ENCODE data around the gene SMC1B.
"Not testable (repeated sequence)": the region's sequence is repeated elsewhere in the genome, so short reads cannot be mapped to it uniquely, and the experiment has no call there.

The SMC1B gene

DNA sequence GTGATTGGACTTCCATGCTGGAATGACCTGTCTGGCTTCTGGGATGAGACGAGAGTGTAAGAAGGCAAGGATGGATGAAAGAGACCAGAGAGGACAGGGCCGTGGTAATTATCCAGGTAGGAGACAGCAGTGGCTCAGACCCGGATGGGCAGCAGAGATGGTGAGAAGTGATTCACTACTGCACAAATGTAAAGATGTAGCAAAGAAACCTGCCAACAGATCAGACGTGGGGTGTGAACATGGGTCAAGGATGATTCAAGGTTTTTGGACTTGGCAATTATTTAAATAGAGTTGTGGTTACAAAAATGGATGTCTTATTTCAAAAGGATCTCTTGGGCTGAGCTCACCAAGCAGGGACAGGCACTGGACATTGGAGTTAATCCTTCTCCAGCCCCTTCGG lies 32.8 kb upstream of the SMC1B start:
- no peak for DNase-seq (ENCODE audit: insufficient read length, low spot score)
- FAIRE-seq = no peak

DNA sequence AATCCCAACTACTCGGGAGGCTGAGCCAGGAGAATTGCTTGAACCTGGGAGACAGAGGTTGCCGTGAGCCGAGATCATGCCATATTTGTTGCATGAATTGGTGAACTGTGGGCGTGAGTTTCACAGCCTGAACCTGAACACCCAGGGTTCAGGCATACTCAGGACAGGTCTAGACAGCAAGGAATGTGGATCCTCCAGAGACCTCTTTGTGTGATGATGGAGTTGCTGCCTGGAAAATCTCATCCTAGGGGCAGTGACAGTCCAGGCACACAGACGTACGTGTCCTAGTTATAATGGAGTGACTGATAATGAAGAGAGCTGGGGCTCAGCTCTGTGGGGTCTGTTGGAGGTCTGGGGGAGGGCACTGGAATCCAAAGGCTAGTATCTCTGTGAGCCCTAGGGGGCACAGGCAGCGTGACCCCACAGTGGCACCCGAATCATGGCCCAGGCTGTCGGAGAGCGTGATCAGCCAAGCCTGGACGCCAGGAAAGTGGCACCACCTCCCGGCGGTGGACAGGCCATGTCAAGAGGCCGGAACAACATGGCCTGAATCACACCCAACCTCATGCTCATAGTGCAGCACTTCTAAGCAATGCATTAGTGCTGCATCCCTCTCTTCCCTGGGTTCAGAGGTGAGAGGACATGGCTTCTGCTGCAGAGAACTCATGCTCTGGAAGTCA lies 31.8 kb upstream of the SMC1B start:
- DNase-seq (ENCODE audit: insufficient read length, low spot score) (no peak), FAIRE-seq (no peak)

DNA sequence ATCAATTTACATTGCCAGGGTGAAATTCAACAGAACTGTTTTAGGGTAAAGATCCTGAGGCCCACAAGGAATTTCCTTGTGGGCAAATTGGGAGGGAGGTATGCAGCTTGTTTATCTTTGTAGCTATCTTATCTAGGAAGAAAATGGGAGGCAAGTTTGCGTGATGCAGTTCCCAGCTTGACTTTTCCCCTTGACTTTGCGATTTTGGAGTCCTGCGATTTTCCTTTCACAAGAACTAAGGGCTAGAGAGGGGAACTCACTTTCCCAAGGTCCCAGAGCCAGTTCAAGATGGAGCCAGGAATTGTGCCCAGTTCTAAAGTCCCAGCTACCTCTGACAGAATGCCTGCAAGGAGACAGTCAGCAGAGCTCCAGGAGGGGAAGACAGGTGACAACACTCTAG lies 30.8 kb upstream of the SMC1B start:
- DNase-seq (ENCODE audit: insufficient read length, low spot score) = no peak
- no peak for FAIRE-seq

DNA sequence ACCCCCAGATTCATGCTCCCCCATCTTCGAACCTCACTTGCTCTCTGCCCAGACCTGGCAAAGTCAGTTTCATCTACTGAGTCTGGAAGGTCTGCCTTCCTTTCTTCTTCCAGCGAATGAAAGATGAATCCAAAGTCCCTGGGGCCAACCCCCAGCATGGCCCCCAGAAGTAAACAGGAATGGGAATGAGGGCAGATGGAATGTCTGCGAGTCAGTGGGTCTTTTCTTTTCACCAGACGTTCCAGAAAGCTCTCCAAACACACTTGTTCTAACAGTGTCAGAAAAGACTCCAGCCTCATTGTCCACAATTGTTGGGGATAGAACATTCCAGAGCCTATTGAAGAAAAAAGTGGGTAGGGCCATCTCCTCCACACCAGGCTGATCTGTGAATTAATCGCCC lies 28.7 kb upstream of the SMC1B start:
- no peak for FAIRE-seq
- no peak for DNase-seq (ENCODE audit: insufficient read length, low spot score)

DNA sequence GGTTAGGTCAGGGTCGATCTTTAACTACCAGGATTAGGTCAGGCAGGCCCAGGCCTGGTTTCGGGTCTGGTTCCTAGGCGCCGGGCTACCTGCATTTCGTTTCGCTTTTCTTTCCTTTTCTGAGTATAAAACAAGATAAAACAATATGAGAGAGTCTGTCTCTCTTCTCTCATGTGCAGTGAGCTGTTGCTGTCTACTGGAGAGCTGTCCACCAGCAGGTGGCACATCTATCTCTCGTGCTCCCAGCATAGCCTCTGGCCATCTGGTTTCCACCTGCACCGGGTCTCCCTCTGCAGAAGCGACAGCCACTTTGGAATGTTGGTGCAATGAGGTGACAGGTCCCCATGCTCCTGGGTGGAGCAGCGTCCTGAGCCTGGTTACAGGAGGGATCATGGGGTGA lies 27.7 kb upstream of the SMC1B start:
- FAIRE-seq (no peak), DNase-seq (ENCODE audit: insufficient read length, low spot score) (peak; percentile 62)

DNA sequence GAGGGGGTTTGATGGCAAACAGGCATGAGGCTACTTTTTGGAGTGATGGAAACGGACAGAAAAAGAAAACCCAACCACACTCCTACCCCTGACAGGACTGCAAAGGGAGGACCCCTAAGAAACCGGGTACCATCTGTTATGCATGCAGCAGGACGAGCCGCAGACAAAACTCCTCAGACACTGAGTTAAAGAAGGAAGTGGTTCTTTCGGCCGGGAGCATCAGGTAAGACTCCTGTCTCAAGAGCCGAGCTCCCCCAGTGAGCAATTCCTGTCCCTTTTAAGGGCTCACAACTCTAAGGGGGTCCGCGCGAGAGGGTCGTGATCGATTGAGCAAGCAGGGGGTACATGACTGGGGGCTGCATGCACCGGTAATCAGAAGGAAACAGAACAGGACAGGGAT lies 27.3 kb upstream of the SMC1B start:
- DNase-seq (ENCODE audit: insufficient read length, low spot score); FAIRE-seq: not testable (repeated sequence)

DNA sequence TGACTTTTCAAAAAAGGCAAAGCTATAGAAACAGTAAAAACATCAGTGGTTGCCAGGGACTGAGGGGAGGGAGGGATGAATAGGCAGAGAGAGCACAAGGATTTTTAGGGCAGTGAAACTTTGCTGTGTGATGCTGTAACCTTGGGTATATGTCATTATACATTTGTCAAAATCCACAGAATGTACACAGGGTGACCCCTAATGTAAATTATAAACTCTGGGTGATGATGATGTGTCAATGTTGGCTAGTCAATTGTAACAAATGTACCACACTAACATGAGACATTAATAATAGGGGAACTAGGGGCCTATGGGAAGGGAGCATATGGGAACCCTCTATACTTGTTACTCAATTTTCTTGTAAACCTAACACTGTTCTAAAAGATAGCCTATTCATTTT lies 24.9 kb upstream of the SMC1B start:
- DNase-seq (ENCODE audit: insufficient read length, low spot score) (no peak), FAIRE-seq (no peak)

DNA sequence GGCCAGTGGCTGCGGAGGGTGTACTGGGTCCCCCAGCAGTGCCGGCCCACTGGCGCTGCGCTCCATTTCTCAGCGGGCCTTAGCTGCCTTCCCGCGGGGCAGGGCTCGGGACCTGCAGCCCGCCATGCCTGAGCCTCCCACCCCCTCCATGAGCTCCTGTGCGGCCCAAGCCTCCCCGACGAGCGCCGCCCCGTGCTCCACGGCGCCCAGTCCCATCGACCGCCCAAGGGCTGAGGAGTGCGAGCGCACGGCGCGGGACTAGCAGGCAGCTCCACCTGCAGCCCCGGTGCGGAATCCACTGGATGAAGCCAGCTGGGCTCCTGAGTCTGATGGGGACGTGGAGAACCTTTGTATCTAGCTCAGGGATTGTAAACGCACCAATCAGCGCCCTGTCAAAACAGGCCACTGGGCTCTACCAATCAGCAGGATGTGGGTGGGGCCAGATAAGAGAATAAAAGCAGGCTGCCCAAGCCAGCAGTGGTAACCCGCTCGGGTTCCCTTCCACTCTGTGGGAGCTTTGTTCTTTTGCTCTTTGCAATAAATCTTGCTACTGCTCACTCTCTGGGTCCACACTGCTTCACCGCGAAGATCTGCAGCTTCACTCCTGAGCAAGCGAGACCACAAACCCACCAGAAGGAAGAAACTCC lies 23.6 kb upstream of the SMC1B start:
- not testable (repeated sequence) for FAIRE-seq

DNA sequence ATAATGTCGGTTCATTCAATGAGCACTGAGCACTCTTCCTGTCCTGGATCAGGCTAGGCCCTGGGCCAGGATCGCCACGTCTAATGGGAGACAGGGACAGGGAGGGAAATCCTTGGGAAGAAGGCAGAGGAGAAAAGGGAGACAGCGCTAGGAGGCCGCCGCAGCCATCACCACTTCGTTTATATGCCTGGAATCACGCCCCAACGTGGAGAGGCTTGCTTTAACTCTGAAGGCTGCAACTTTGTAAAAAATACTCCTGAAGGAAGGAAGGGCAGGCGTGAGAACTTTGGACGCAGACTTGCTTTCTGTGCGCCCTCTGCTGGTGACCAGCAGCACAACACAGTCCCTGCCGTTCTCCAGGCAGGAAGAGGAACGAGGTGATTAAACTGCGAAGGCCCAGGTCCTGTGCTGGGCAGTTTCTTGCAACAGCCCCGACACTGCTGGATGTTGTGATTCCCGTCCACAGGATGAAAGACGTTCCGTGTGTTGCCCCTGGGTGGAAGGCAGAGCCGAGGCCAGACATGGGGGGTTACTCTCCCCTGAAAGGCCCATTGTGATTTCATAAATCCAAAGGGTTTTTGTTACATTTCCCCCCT lies 22.2 kb upstream of the SMC1B start:
- FAIRE-seq (peak; percentile 97), DNase-seq (ENCODE audit: insufficient read length, low spot score) (peak; percentile 94)

More for the DNA sequence above, 23.6 kb upstream of the SMC1B start:
- DNase-seq (ENCODE audit: insufficient read length, low spot score) = not testable (repeated sequence)

DNA sequence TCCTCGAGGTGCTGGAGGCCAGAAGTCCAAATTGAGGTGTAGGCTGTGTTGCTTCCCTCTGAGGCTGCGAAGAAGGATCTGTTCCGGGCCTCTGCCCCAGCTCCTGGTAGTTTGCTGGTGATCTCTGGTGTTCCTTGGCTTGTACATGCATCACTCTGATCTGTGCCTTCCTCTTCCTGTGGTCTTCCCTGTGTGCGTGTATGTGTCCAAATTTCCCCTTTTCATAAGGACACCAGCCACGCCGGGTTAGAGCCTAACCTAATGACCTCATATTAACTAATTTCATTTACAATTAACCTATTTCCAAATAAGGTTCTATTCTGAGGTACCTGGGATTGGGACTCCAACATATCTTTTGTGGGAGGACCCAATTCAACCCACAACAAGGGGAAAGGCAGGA lies 21.6 kb upstream of the SMC1B start:
- FAIRE-seq (no peak), DNase-seq (ENCODE audit: insufficient read length, low spot score) (no peak)

DNA sequence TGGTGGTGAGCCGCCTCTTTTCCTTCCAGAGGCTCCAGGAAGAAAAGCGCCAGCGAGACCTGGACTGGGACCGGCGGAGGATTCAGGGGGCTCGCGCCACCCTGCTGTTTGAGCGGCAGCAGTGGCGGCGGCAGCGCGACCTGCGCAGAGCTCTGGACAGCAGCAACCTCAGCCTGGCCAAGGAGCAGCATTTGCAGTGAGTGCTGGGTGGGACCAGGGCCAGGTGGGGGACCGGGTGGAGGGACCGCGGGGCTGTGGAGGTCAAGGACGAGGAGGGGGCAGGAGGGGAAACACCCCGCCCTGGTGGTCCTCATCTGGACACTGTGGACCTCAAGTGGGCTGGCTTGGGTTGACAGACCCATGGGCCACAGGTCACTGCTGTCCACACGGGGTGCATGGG lies 17.5 kb upstream of the SMC1B start:
- no peak for DNase-seq (ENCODE audit: insufficient read length, low spot score)
- FAIRE-seq = no peak

DNA sequence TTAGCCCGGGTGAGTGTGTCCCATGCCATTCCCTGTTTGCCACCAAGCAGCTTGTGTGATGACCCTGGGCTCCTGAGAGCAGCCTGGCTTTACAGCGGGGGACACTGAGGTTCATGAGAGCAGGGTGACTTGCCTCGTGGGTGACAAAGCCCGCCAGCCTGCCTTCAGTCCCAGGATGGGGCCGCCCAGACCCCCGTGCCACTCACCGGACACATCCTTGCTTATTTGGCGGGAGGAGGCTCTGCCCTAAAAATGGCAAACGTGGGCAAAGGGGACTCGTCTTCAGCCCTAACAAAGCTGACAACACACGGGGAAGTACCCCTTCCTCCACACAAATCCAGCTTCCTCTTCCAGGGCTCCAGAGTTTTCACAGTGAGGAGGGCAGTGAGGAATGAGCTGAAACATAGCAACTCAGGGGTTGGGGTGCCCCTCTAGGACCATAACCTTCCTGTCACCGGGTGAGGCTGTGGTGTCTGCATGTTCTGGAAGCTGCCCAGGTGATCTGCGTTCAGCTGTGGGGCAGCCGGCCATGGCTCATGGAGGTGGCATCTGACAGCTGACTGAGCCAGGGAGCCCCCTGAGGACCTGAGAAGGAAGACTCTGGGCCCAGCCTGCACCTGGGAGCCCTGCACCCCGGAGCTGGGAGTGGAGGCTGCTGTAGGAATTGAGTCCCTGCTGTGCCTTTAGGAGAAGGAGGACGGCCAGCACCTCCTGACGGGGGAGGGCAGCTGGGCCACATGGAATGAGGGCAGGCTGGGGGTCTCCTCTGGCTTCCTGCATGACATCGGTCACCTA lies 16.8 kb upstream of the SMC1B start:
- DNase-seq (ENCODE audit: insufficient read length, low spot score) (no peak), FAIRE-seq (no peak)

DNA sequence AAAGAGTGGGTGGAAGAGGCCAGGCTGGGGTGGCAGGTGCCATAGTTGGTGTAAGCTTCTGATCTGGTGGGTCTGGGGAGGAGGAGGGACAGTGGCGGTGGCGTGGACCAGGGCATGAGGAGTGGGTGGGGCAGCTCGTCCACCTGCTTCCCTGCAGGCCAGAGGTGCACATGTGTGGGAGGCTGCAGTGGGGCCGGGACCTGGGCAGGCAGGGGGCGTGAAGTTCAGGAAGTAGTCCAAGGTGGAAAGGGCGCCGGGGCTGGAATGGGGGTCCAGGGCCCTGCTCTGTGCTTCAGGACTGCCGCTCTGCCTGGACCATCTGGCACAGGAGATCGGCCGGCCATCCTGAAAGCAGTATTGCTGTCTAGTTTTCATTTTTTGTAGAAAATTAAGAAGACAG lies 16.0 kb upstream of the SMC1B start:
- FAIRE-seq (no peak), DNase-seq (ENCODE audit: insufficient read length, low spot score) (no peak)

DNA sequence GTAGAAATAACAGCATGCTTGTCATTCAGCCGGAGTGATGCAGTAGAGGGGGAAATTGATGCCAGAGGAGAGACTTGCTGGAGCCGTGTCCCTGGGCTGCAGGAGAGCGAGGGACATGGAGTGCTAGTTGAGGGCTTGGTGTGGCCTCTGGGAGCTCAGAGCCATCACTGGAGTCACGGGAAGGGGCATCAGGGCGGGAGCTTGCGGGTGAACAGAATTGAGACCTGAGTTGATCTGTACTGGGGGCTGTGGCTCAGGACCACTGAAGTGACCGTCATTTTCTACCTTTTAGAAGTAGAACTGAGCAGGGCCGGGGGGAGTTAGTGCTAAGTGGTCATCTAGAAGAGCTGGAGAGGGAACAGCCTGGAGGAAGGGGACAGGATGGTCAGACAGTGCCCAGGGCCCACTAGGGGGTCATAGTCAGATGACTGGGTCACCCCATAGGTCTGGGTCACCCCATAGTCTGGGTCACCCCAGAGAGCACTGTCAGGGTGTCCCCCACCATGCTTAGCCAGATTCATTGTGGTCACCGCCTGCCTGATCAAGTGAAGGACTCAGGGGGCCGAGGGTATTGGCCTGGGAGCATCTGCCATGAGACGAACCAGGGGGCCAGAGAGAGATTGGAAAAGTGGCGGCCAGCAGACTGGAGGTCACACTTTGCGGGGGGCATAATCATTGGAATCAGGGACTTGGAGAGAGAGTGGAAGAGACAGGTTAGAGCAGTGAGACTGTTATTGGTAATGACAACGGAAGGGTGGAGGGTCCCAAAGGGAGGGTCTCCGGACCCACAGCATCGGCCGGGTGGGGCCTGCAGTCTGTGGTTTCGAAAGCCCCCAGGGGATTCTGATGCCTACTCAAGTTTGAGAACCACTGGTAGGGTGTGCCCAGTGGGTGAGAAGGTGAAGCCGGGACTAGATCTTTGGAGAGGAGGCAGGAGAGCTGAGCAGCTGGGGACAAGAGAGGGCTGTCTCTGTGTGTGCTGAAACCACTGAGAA lies 15.3 kb upstream of the SMC1B start:
- FAIRE-seq (no peak), DNase-seq (ENCODE audit: insufficient read length, low spot score) (no peak)

DNA sequence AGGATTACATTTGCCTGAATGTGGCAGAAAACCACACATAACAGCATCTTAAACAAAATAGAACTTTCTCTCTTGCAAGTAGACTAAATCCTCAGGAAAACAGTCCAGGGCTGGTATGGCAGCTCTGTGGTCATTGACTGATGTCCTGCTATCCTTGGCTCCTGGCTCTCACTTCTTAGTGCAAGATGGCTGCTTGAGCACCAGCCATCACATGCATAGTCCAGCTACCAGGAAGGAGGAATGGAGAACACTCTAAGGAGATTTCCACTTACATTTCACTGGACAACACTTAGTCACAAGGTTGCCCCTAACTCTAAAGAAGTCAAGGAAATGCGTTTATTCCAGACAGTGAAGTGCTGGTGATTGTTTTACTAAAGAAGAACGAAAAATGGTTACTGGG lies 13.7 kb upstream of the SMC1B start:
- no peak for FAIRE-seq
- no peak for DNase-seq (ENCODE audit: insufficient read length, low spot score)

DNA sequence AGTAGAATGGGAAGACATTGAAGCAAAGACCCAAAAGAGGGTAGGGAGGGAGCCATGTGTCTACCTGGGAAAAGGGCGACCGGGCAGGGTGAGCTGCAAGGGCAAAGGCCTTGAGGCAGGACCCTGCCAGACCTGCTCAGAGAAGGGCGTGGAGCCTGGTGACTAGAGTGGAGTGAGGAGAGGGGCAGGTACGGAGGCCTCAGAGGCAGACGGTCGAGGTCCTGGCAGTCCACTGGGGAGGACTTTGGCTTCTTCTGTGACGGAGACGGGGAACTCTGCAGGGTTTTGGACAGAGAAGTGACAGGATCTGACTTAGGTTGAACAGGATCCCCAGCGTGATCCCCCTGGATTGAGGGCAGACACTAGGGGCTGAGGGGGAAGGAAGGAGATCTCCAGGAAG lies 13.0 kb upstream of the SMC1B start:
- FAIRE-seq (no peak), DNase-seq (ENCODE audit: insufficient read length, low spot score) (no peak)

DNA sequence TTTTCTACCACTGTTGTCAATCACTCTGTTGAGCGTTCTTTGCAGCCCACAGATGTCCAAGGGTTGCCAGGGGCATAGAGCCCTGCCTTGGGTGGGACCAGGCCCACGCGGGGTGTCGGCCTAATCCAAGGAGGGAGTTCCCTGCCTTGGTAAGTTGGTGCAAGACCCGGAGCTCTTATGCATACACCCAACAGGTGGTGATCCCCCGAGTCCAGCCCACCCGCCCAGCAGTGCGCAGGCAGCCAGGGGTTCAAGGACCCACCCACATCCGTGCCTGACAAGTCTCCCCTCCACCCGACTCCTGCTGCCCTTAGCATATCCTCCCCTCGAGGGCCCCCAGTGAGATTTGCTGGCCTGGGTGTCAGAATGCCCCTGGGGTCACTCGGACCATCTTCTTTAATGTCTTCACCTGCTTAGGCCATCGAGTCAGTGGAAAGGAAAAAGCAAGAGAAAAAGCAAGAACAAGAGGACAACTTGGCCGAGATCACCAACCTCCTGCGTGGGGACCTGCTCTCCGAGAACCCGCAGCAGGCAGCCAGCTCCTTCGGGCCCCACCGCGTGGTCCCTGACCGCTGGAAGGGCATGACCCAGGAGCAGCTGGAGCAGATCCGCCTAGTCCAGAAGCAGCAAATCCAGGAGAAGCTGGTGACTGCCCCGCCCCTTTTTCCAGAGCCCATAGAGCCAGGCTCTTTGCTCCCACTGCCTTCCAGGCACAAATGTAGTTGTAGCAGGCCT lies 12.3 kb upstream of the SMC1B start:
- FAIRE-seq = no peak

DNA sequence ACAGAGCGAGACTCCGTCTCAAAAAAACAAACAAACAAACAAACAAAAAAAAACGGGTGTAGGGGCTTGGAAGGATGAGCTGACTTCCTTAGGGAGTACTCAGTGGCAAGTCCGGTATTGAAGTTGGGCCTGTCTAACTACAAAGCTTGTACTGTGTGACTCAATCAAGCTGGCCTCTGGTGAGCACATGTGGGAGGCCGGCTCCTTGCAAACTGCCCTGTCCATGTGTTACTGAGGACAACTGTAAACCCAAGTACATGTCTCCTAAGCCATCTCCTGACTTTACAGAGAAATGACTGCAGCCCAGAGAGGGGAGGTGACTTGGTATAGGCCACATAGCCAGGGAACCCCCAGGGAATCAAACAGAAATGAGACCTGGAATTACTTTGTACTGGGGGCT lies 11.7 kb upstream of the SMC1B start:
- no peak for FAIRE-seq
- no peak for DNase-seq (ENCODE audit: insufficient read length, low spot score)

More for the DNA sequence above, 12.3 kb upstream of the SMC1B start:
- no peak for DNase-seq (ENCODE audit: insufficient read length, low spot score)

DNA sequence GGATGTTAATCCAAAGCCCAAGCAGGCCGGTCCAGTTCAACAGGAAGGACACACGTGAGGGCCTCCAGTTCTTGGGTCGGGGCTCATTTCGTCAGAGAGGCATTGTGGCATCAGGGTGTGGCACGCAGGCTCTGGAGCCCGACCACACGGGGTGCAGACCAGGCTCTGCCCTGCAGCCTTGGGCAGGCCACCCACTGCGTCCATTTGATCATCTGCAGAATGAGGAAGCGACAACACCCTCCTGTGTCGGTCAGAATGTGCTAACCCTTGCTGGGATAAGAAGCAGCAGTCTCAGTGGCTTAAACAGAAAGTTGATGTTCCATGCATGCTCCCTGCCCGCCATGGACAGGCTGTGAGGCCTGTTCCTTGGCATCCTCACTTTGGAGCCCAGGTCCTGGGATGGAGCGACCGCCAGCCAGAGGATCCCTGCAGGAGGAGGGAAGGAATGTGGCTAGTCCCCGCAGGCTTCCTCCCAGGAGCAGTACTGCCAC lies 10.9 kb upstream of the SMC1B start:
- no peak for FAIRE-seq
- no peak for DNase-seq (ENCODE audit: insufficient read length, low spot score)

Data from GM19239 (cell line).